NOMO-1 treated with dmso at 0.1 percent for 144 hours (cell line): ENCODE measurements around the gene SERINC5.
"Not testable (repeated sequence)": the region's sequence is repeated elsewhere in the genome, so short reads cannot be mapped to it uniquely, and the experiment has no call there.

Source experiments
- DNase-seq: peaks from one replicate; lab custom pipeline; 2025; ENCODE audit not compliant: unreplicated experiment; lab: John Stamatoyannopoulos, UW

The SERINC5 gene

GRCh38 chr5:80142996-80143395 lies 112.9 kb downstream of the SERINC5 start:
- no peak for DNase-seq

- DNase-seq = no peak
Observed at GRCh38 chr5:80141681-80142080, 114.2 kb downstream of the SERINC5 start.

- peak; percentile 81 for DNase-seq
Observed at GRCh38 chr5:80141147-80141671, 114.6 kb downstream of the SERINC5 start.

- no peak for DNase-seq
Observed at GRCh38 chr5:80140496-80140895, 115.4 kb downstream of the SERINC5 start.

GRCh38 chr5:80139466-80139972 lies 116.3 kb downstream of the SERINC5 start:
- DNase-seq = no peak

GRCh38 chr5:80138486-80138885 lies 117.4 kb downstream of the SERINC5 start:
- DNase-seq = no peak

- DNase-seq = not testable (repeated sequence)
Observed at GRCh38 chr5:80136798-80137197, 119.0 kb downstream of the SERINC5 start.

- DNase-seq = no peak
Observed at GRCh38 chr5:80134876-80135275, 121.0 kb downstream of the SERINC5 start.

GRCh38 chr5:80129146-80129545 lies 126.7 kb downstream of the SERINC5 start:
- no peak for DNase-seq

GRCh38 chr5:80128141-80128540 lies 127.7 kb downstream of the SERINC5 start:
- DNase-seq = no peak

GRCh38 chr5:80127116-80127552 lies 128.7 kb downstream of the SERINC5 start:
- DNase-seq = peak; percentile 55

GRCh38 chr5:80125962-80126480 lies 129.8 kb downstream of the SERINC5 start:
- peak; percentile 89 for DNase-seq

GRCh38 chr5:80125022-80125961 lies 130.6 kb downstream of the SERINC5 start:
- peak; percentile 81 for DNase-seq

GRCh38 chr5:80124121-80124918 lies 131.5 kb downstream of the SERINC5 start:
- no peak for DNase-seq

- DNase-seq = peak; percentile 76
Observed at GRCh38 chr5:80122579-80122978, 133.3 kb downstream of the SERINC5 start.

GRCh38 chr5:80119372-80119771 lies 136.5 kb downstream of the SERINC5 start:
- no peak for DNase-seq

- DNase-seq = no peak
Observed at GRCh38 chr5:80117446-80117845, 138.4 kb downstream of the SERINC5 start.

GRCh38 chr5:80116465-80116864 lies 139.4 kb downstream of the SERINC5 start:
- DNase-seq = no peak

- DNase-seq = no peak
Observed at GRCh38 chr5:80116000-80116399, 139.8 kb downstream of the SERINC5 start.

GRCh38 chr5:80114860-80115259 lies 141.0 kb downstream of the SERINC5 start:
- DNase-seq = no peak

GRCh38 chr5:80111376-80111990 lies 144.4 kb downstream of the SERINC5 start:
- DNase-seq = not testable (repeated sequence)
